ENCODE data around the gene PTPRN2.
A peak's percentile ranks its signal among the peaks of the same experiment; 100 is the strongest.
"Not testable (repeated sequence)": the region's sequence is repeated elsewhere in the genome, so short reads cannot be mapped to it uniquely, and the experiment has no call there.

The PTPRN2 gene

GRCh38 chr7:157594306-157594705, 993.3 kb downstream of the PTPRN2 start:
- Mint-ChIP-seq H3K4me1 (peaks cover 10% of the 10 kb centered on the region), H3K27me3 (peaks cover 2% of the 10 kb centered on the region), H3K27ac (ENCODE audit: low read depth) (no peak overlapping the region), H3K9me3 (peaks cover 7% of the 10 kb centered on the region), H3K4me3 (no peak overlapping the region), H3K36me3 (ENCODE audit: insufficient read depth) (peaks cover 4% of the 10 kb centered on the region)
- DNase-seq (ENCODE audit: low spot score in 2 of 2) (no peak), ATAC-seq (replicated peaks; ENCODE audit: extremely low read depth, poor library complexity, severe bottlenecking) (no peak)

- DNase-seq (ENCODE audit: low spot score in 2 of 2): no peak
- peaks cover 4% of the 10 kb centered on the region for H3K36me3 Mint-ChIP-seq (ENCODE audit: insufficient read depth)
- H3K4me3 Mint-ChIP-seq: no peak overlapping the region
- H3K4me1 Mint-ChIP-seq: peaks cover 10% of the 10 kb centered on the region
- ATAC-seq (replicated peaks; ENCODE audit: extremely low read depth, poor library complexity, severe bottlenecking): no peak
- H3K27me3 Mint-ChIP-seq: peaks cover 9% of the 10 kb centered on the region
- no peak overlapping the region for H3K27ac Mint-ChIP-seq (ENCODE audit: low read depth)
- H3K9me3 Mint-ChIP-seq: peaks cover 7% of the 10 kb centered on the region
These were observed 994.1 kb downstream of the PTPRN2 start for GRCh38 chr7:157593541-157593940.

- Mint-ChIP-seq H3K27me3 (peaks cover 14% of the 10 kb centered on the region), H3K27ac (ENCODE audit: low read depth) (peak overlapping the region; percentile 40)
- H3K9me3 Mint-ChIP-seq; H3K4me1 Mint-ChIP-seq; DNase-seq (ENCODE audit: low spot score in 2 of 2); H3K36me3 Mint-ChIP-seq (ENCODE audit: insufficient read depth); H3K4me3 Mint-ChIP-seq; ATAC-seq (replicated peaks; ENCODE audit: extremely low read depth, poor library complexity, severe bottlenecking): not testable (repeated sequence)
These were observed 994.8 kb downstream of the PTPRN2 start for GRCh38 chr7:157592636-157593320.

- Mint-ChIP-seq H3K36me3 (ENCODE audit: insufficient read depth) (peaks cover 4% of the 10 kb centered on the region), H3K4me1 (peaks cover 11% of the 10 kb centered on the region)
- DNase-seq (ENCODE audit: low spot score in 2 of 2): no peak
These were observed 997.1 kb downstream of the PTPRN2 start for GRCh38 chr7:157590526-157590925.

GRCh38 chr7:157589680-157590079, 997.9 kb downstream of the PTPRN2 start:
- H3K27me3 Mint-ChIP-seq: peaks cover 40% of the 10 kb centered on the region
- no peak overlapping the region for H3K4me3 Mint-ChIP-seq
- ATAC-seq (replicated peaks; ENCODE audit: extremely low read depth, poor library complexity, severe bottlenecking) (no peak), DNase-seq (ENCODE audit: low spot score in 2 of 2) (no peak)
- peaks cover 7% of the 10 kb centered on the region for H3K9me3 Mint-ChIP-seq
- peaks cover 15% of the 10 kb centered on the region for H3K4me1 Mint-ChIP-seq
- peaks cover 4% of the 10 kb centered on the region for H3K36me3 Mint-ChIP-seq (ENCODE audit: insufficient read depth)
- H3K27ac Mint-ChIP-seq (ENCODE audit: low read depth): no peak overlapping the region

More at GRCh38 chr7:157590526-157590925, 997.1 kb downstream of the PTPRN2 start:
- no peak overlapping the region for H3K27ac Mint-ChIP-seq (ENCODE audit: low read depth)
- no peak overlapping the region for H3K4me3 Mint-ChIP-seq
- H3K27me3 Mint-ChIP-seq: peaks cover 32% of the 10 kb centered on the region
- ATAC-seq (replicated peaks; ENCODE audit: extremely low read depth, poor library complexity, severe bottlenecking): no peak
- H3K9me3 Mint-ChIP-seq: peaks cover 7% of the 10 kb centered on the region

GRCh38 chr7:157587805-157588560, 999.6 kb downstream of the PTPRN2 start:
- Mint-ChIP-seq H3K4me1 (peaks cover 15% of the 10 kb centered on the region), H3K4me3 (no peak overlapping the region), H3K27ac (ENCODE audit: low read depth) (no peak overlapping the region), H3K9me3 (peaks cover 7% of the 10 kb centered on the region), H3K27me3 (peaks cover 57% of the 10 kb centered on the region), H3K36me3 (ENCODE audit: insufficient read depth) (peaks cover 4% of the 10 kb centered on the region)
- no peak for DNase-seq (ENCODE audit: low spot score in 2 of 2)
- ATAC-seq (replicated peaks; ENCODE audit: extremely low read depth, poor library complexity, severe bottlenecking): no peak

GRCh38 chr7:157587051-157587804, 1000.4 kb downstream of the PTPRN2 start:
- H3K4me3 Mint-ChIP-seq: no peak overlapping the region
- ATAC-seq (replicated peaks; ENCODE audit: extremely low read depth, poor library complexity, severe bottlenecking) (no peak), DNase-seq (ENCODE audit: low spot score in 2 of 2) (no peak)
- H3K27me3 Mint-ChIP-seq: peaks cover 65% of the 10 kb centered on the region
- H3K9me3 Mint-ChIP-seq: peaks cover 3% of the 10 kb centered on the region
- H3K27ac Mint-ChIP-seq (ENCODE audit: low read depth): no peak overlapping the region
- H3K4me1 Mint-ChIP-seq: peaks cover 11% of the 10 kb centered on the region
- H3K36me3 Mint-ChIP-seq (ENCODE audit: insufficient read depth): no peaks in the 10 kb centered on the region

- no peak for ATAC-seq (replicated peaks; ENCODE audit: extremely low read depth, poor library complexity, severe bottlenecking)
- H3K27ac Mint-ChIP-seq (ENCODE audit: low read depth): no peak overlapping the region
- H3K36me3 Mint-ChIP-seq (ENCODE audit: insufficient read depth): no peaks in the 10 kb centered on the region
- peaks cover 5% of the 10 kb centered on the region for H3K4me1 Mint-ChIP-seq
- H3K27me3 Mint-ChIP-seq: peaks cover 72% of the 10 kb centered on the region
- H3K4me3 Mint-ChIP-seq: no peak overlapping the region
- no peak for DNase-seq (ENCODE audit: low spot score in 2 of 2)
- H3K9me3 Mint-ChIP-seq: no peaks in the 10 kb centered on the region
These were observed 1001.1 kb downstream of the PTPRN2 start for GRCh38 chr7:157586426-157586955.

GRCh38 chr7:157585113-157585861, 1002.3 kb downstream of the PTPRN2 start:
- Mint-ChIP-seq H3K4me3 (no peak overlapping the region), H3K4me1 (peaks cover 5% of the 10 kb centered on the region), H3K9me3 (no peaks in the 10 kb centered on the region), H3K27me3 (peaks cover 78% of the 10 kb centered on the region), H3K27ac (ENCODE audit: low read depth) (no peak overlapping the region), H3K36me3 (ENCODE audit: insufficient read depth) (no peaks in the 10 kb centered on the region)
- no peak for DNase-seq (ENCODE audit: low spot score in 2 of 2)
- ATAC-seq (replicated peaks; ENCODE audit: extremely low read depth, poor library complexity, severe bottlenecking): no peak

GRCh38 chr7:157584420-157584819, 1003.2 kb downstream of the PTPRN2 start:
- Mint-ChIP-seq H3K36me3 (ENCODE audit: insufficient read depth) (no peaks in the 10 kb centered on the region), H3K4me3 (no peak overlapping the region), H3K27ac (ENCODE audit: low read depth) (no peak overlapping the region), H3K27me3 (peaks cover 78% of the 10 kb centered on the region), H3K4me1 (peaks cover 5% of the 10 kb centered on the region), H3K9me3 (no peaks in the 10 kb centered on the region)
- DNase-seq (ENCODE audit: low spot score in 2 of 2) (no peak), ATAC-seq (replicated peaks; ENCODE audit: extremely low read depth, poor library complexity, severe bottlenecking) (no peak)

GRCh38 chr7:157581740-157582139, 1005.9 kb downstream of the PTPRN2 start:
- DNase-seq (ENCODE audit: low spot score in 2 of 2) (no peak), ATAC-seq (replicated peaks; ENCODE audit: extremely low read depth, poor library complexity, severe bottlenecking) (no peak)
- H3K36me3 Mint-ChIP-seq (ENCODE audit: insufficient read depth): peaks cover 6% of the 10 kb centered on the region
- H3K4me3 Mint-ChIP-seq: no peak overlapping the region
- peaks cover 6% of the 10 kb centered on the region for H3K4me1 Mint-ChIP-seq
- H3K27me3 Mint-ChIP-seq: peaks cover 59% of the 10 kb centered on the region
- no peak overlapping the region for H3K27ac Mint-ChIP-seq (ENCODE audit: low read depth)
- H3K9me3 Mint-ChIP-seq: no peaks in the 10 kb centered on the region

- ATAC-seq (replicated peaks; ENCODE audit: extremely low read depth, poor library complexity, severe bottlenecking) (no peak), DNase-seq (ENCODE audit: low spot score in 2 of 2) (no peak)
- H3K4me3 Mint-ChIP-seq: no peak overlapping the region
- H3K9me3 Mint-ChIP-seq: no peaks in the 10 kb centered on the region
- H3K36me3 Mint-ChIP-seq (ENCODE audit: insufficient read depth): peaks cover 15% of the 10 kb centered on the region
- peaks cover 44% of the 10 kb centered on the region for H3K27me3 Mint-ChIP-seq
- peaks cover 17% of the 10 kb centered on the region for H3K4me1 Mint-ChIP-seq
- no peak overlapping the region for H3K27ac Mint-ChIP-seq (ENCODE audit: low read depth)
These were observed 1007.3 kb downstream of the PTPRN2 start for GRCh38 chr7:157580324-157580723.

Measured in central memory CD8-positive, alpha-beta T cell (primary cell).